WTC11 (cell line): ENCODE data around the gene SORCS2. TPM values are rescaled to one million over a fixed set of nuclear protein-coding genes. Genes with fewer than 3 reads are reported as not detected.

Experiments
- ATAC-seq: fragments of 200-7000 bp; cut with Tn5 transposase; 2 replicates; pipeline ENCODE4 v1.10.0; 2021; ENCODE audit warnings: mild to moderate bottlenecking, moderate library complexity
- CTCF ChIA-PET: fragments of 300-600 bp; sonication (Branson Sonifier 250); formaldehyde crosslinking; loops from one replicate; lab custom pipeline; 2021; ENCODE audit warnings: antibody characterized with exemption; lab: Charles Lee
- POLR2A ChIA-PET: fragments of 350-600 bp; sonication (Branson Sonifier 250); formaldehyde crosslinking; loops from one replicate; lab custom pipeline; 2021; ENCODE audit warnings: antibody characterized with exemption; lab: Charles Lee
- DNase-seq: peaks from one replicate; pipeline ENCODE4 v3.0.0; 2021; ENCODE audit warnings: low spot score
- H3K27ac Mint-ChIP-seq: 2 replicates; pipeline ENCODE4 v1.8.0; 2021; ENCODE audit warnings: mixed read lengths
- H3K27me3 Mint-ChIP-seq: 2 replicates; pipeline ENCODE4 v1.8.0; 2021; ENCODE audit warnings: low read depth, mild to moderate bottlenecking, moderate library complexity, mixed read lengths
- H3K36me3 Mint-ChIP-seq: 2 replicates; pipeline ENCODE4 v1.8.0; 2021; ENCODE audit warnings: mixed read lengths
- H3K4me1 Mint-ChIP-seq: 2 replicates; pipeline ENCODE4 v1.8.0; 2022; ENCODE audit warnings: mixed read lengths
- H3K4me3 Mint-ChIP-seq: 2 replicates; pipeline ENCODE4 v1.8.0; 2021; ENCODE audit warnings: mild to moderate bottlenecking, moderate library complexity, mixed read lengths
- H3K9me3 Mint-ChIP-seq: 2 replicates; pipeline ENCODE4 v1.8.0; 2021; ENCODE audit warnings: mixed read lengths
- AR ChIP-seq: fragments of 250-450 bp; sonication (Bioruptor Pico); IDR thresholded peaks from 2 replicates; pipeline ENCODE4 v1.9.0; 2021; ENCODE audit warnings: mild to moderate bottlenecking
- ATF6 ChIP-seq: sonication (generic); formaldehyde crosslinking; IDR thresholded peaks from 2 replicates; pipeline ENCODE4 v1.8.1; 2023; ENCODE audit warnings: mild to moderate bottlenecking, missing genetic modification reagents
- CDX4 ChIP-seq: fragments of 250-450 bp; sonication (Bioruptor Pico); IDR thresholded peaks from 2 replicates; pipeline ENCODE4 v1.9.0; 2021; ENCODE audit warnings: moderate library complexity, mild to moderate bottlenecking, inconsistent platforms, borderline replicate concordance
- CREB1 ChIP-seq: sonication (generic); formaldehyde crosslinking; IDR thresholded peaks from 2 replicates; pipeline ENCODE4 v1.8.0; 2023; ENCODE audit warnings: mild to moderate bottlenecking, missing genetic modification reagents
- CREM ChIP-seq: sonication (generic); formaldehyde crosslinking; IDR thresholded peaks from 2 replicates; pipeline ENCODE4 v1.8.1; 2022; ENCODE audit warnings: mild to moderate bottlenecking, missing genetic modification reagents, moderate library complexity
- ERG ChIP-seq: fragments of 250-450 bp; sonication (Bioruptor Pico); IDR thresholded peaks from 2 replicates; pipeline ENCODE4 v1.8.0; 2021; ENCODE audit warnings: mild to moderate bottlenecking
- NFATC4 ChIP-seq: fragments of 250-450 bp; sonication (Bioruptor Pico); IDR thresholded peaks from 2 replicates; pipeline ENCODE4 v1.9.0; 2021; ENCODE audit warnings: mild to moderate bottlenecking
- NFE2L1 ChIP-seq: sonication (generic); formaldehyde crosslinking; IDR thresholded peaks from 2 replicates; pipeline ENCODE4 v1.8.1; 2023; ENCODE audit warnings: missing genetic modification reagents
- NR2C2 ChIP-seq: sonication (generic); formaldehyde crosslinking; IDR thresholded peaks from 2 replicates; pipeline ENCODE4 v1.8.0; 2022; ENCODE audit warnings: mild to moderate bottlenecking, missing genetic modification reagents
- NR3C1 ChIP-seq: sonication (generic); formaldehyde crosslinking; conservative IDR thresholded peaks from 2 replicates; pipeline ENCODE4 v1.8.1; 2023; ENCODE audit warnings: low read depth, mild to moderate bottlenecking, missing genetic modification reagents
- OVOL2 ChIP-seq: fragments of 250-450 bp; sonication (Bioruptor Pico); IDR thresholded peaks from 2 replicates; pipeline ENCODE4 v1.9.0; 2021; ENCODE audit warnings: mild to moderate bottlenecking, borderline replicate concordance
- SMAD4 ChIP-seq: sonication (generic); formaldehyde crosslinking; IDR thresholded peaks from 2 replicates; pipeline ENCODE4 v1.8.0; 2022; ENCODE audit warnings: mild to moderate bottlenecking, missing genetic modification reagents
- TEAD1 ChIP-seq: sonication (generic); formaldehyde crosslinking; IDR thresholded peaks from 2 replicates; pipeline ENCODE4 v1.8.0; 2022; ENCODE audit warnings: mild to moderate bottlenecking, missing genetic modification reagents
- USF2 ChIP-seq: sonication (generic); formaldehyde crosslinking; IDR thresholded peaks from 2 replicates; pipeline ENCODE4 v1.8.1; 2023; ENCODE audit warnings: mild to moderate bottlenecking, missing genetic modification reagents, moderate library complexity
- ZNF138 ChIP-seq: sonication (generic); formaldehyde crosslinking; conservative IDR thresholded peaks from 2 replicates; pipeline ENCODE4 v1.8.1; 2022; ENCODE audit warnings: mild to moderate bottlenecking, moderate library complexity, missing genetic modification reagents
- ZNF281 ChIP-seq: sonication (generic); formaldehyde crosslinking; IDR thresholded peaks from 2 replicates; pipeline ENCODE4 v1.8.0; 2023; ENCODE audit warnings: mild to moderate bottlenecking, missing genetic modification reagents
- ZNF425 ChIP-seq: fragments of 250-450 bp; sonication (Bioruptor Pico); conservative IDR thresholded peaks from 2 replicates; pipeline ENCODE4 v1.9.0; 2021; ENCODE audit warnings: mild to moderate bottlenecking
- ZNF532 ChIP-seq: fragments of 250-450 bp; sonication (Bioruptor Pico); IDR thresholded peaks from 2 replicates; pipeline ENCODE4 v1.9.0; 2021; ENCODE audit warnings: mild to moderate bottlenecking, borderline replicate concordance
- ZNF671 ChIP-seq: fragments of 250-450 bp; sonication (Bioruptor Pico); IDR thresholded peaks from 2 replicates; pipeline ENCODE4 v1.8.0; 2021; ENCODE audit warnings: mild to moderate bottlenecking
- total RNA-seq: library from RNA; stranded (reverse); gene quantifications from 3 replicates; pipeline ENCODE4 v1.2.3, GENCODE V29; 2021

SORCS2 gene
- total RNA-seq, 1 experiment from 2014 or later: 6.6 TPM

- H3K9me3 Mint-ChIP-seq: peaks cover 11% of the 10 kb centered on the region
- no peak for ATAC-seq
- TF ChIP-seq CDX4 (CRISPR knock-in tag) (no peak), NR2C2 (no peak), USF2 (CRISPR knock-in tag) (no peak), NFE2L1 (CRISPR knock-in tag) (no peak), ZNF281 (CRISPR knock-in tag) (no peak), OVOL2 (CRISPR knock-in tag) (no peak), AR (CRISPR knock-in tag) (no peak), ZNF138 (CRISPR knock-in tag) (no peak), TEAD1 (CRISPR knock-in tag) (no peak), NFATC4 (CRISPR knock-in tag) (no peak), CREM (no peak), NR3C1 (no peak), ZNF532 (no peak), ATF6 (CRISPR knock-in tag) (no peak), CREB1 (CRISPR knock-in tag) (no peak), ZNF425 (no peak), ZNF671 (CRISPR knock-in tag) (no peak), ERG (CRISPR knock-in tag) (no peak), SMAD4 (CRISPR knock-in tag) (no peak)
- TF ChIP-seq, all 79 proteins: peak for 0
- CTCF ChIA-PET: interaction anchor here (0.9 to 1.5 kb wide), 2 partner anchors 34 to 95 kb away, joined by 3 to 10 read pairs; no protein-coding TSS in a partner anchor
- POLR2A ChIA-PET: interaction anchor here (0.6 to 0.8 kb wide), 3 partner anchors 9 to 283 kb away, joined by 3 to 4 read pairs (median 3); no protein-coding TSS in a partner anchor
- Mint-ChIP-seq H3K4me1 (no peaks in the 10 kb centered on the region), H3K27ac (no peak overlapping the region), H3K27me3 (no peaks in the 10 kb centered on the region), H3K36me3 (no peaks in the 10 kb centered on the region), H3K4me3 (no peak overlapping the region)
- DNase-seq: no peak
Measured at GRCh38 chr4:7240306-7240705, 48.0 kb downstream of the SORCS2 start.
